Measurements from ENCODE around the gene SLC38A3. TPM values are rescaled to one million over a fixed set of nuclear protein-coding genes. Genes with fewer than 3 reads are reported as not detected.
"Not testable (repeated sequence)": the region's sequence is repeated elsewhere in the genome, so short reads cannot be mapped to it uniquely, and the experiment has no call there.

SLC38A3 gene
- total RNA-seq, 1 donor from 2014 or later, result 0.07 TPM

DNA sequence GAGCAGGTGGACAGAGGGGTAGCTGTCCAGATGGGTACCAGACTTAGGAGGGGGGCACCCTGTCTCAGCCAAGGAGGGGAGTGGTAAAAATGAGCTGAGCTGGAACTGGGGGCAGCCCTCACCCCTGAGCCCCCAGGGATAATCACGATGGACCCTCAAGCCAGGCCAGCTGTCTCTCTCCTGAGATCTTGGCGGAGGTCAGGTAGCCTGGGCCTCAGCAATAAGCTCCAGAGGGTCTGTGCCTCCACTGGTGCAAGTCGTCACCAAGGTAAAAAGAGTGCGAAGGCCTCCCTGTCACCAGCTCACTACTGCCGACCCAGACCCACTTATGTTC is 5.1 kb downstream of the SLC38A3 start:
- DNase-seq (ENCODE audit: low read depth, low spot score), result no peak

DNA sequence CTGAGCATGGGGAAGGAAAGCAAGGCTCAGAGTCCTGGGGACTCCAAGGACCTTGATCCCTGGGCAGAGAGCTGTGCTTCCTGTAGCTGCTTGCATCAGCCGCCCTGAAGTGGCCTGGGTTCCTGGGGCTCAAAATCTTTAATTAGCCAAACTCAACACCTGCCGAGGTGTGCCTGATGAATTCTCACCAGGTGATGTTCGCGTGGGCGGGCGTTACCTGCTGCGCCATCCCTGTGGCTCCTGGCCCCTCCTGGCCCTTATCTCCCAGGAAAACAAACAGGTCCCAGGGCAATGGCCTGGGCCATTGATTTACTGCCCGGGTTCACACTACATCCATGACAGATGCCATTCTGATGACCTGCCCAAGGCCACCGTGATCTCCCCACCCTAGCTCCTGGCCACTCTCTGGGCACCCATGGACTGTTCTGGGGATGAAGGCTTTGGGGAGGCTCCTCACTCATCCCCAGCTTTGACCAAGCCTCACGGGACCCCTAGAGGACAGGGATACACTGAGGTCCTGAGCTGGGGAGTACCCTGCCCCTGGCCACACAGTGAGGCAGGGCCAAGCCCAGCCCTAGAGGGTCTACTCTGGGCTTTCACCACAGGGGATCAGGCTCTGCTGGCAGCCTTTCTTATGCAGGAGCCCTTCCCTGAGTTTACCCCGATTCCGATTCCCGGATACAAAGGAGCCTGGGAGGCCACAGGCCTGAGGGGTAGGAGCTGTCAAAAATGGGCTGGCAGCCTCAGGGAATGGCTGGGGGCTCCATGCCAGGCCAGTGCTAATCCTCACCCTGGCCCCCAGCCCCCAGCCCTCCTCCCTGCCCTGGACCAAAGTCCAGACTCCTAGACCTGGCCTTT is 5.7 kb downstream of the SLC38A3 start:
- no peak for DNase-seq (ENCODE audit: low read depth, low spot score)

- not testable (repeated sequence) for DNase-seq (ENCODE audit: low read depth, low spot score)
Measured at GRCh38 chr3:50211368-50211717, 6.3 kb downstream of the SLC38A3 start.

DNA sequence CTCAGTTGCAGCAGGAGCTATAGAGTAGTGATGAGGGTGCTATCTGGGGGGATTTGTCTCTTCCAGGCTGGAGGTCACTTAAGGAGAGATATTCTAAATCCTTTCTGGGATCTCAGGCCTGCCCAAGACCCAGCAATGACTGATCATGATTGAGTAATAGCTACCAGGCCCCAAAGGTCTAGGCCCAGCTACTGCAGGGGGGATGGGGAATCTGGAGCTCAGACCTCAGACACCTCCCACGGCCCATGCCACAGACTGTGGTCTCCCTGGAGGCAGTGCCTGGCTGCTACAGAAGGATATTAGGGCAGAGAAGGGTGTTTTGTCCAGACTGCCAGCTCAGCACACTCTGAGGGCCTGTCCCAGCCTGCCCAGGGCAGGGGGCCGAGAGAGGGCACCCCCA is 6.9 kb downstream of the SLC38A3 start:
- no peak for DNase-seq (ENCODE audit: low read depth, low spot score)

GRCh38 chr3:50212502-50212901 is 7.4 kb downstream of the SLC38A3 start:
- no peak for DNase-seq (ENCODE audit: low read depth, low spot score)

- DNase-seq (ENCODE audit: low read depth, low spot score), result no peak
Measured at GRCh38 chr3:50212971-50213370, 7.9 kb downstream of the SLC38A3 start.

GRCh38 chr3:50213373-50213772 is 8.3 kb downstream of the SLC38A3 start:
- no peak for DNase-seq (ENCODE audit: low read depth, low spot score)

GRCh38 chr3:50214824-50215223 is 9.8 kb downstream of the SLC38A3 start:
- DNase-seq (ENCODE audit: low read depth, low spot score), result no peak

DNA sequence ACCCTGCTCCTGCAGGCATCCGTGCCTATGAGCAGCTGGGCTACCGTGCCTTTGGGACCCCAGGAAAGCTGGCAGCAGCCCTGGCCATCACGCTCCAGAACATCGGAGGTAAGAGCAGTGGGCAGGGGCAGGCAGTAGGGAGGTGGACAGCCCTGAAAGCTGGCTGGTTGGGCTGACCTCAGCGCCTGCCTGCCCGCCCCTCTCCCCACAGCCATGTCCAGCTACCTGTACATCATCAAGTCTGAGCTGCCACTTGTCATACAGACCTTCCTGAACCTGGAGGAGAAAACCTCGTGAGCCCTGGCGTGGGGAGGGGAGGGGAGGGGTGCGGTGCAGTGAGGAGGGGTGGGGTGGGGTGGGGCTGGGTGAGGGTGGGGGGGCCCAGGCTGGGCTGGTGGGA is 10.5 kb downstream of the SLC38A3 start:
- no peak for DNase-seq (ENCODE audit: low read depth, low spot score)

GRCh38 chr3:50217681-50218080 is 12.6 kb downstream of the SLC38A3 start:
- no peak for DNase-seq (ENCODE audit: low read depth, low spot score)

DNA sequence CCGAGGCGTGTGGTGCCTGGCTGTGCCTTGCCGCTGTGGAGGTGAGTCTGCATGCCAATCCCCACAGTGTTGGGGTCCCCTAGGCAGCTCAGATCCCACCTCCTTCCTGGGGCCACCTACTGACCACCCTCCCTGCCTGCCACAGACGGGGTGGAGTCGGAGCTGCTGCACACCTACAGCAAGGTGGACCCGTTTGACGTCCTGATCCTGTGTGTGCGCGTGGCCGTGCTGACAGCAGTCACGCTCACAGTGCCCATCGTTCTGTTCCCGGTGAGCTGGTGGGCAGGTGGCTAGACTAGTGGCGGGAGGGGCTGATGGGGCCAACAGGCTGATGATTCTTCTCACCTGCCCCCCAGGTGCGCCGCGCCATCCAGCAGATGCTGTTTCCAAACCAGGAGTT is 13.4 kb downstream of the SLC38A3 start:
- DNase-seq (ENCODE audit: low read depth, low spot score), result no peak

DNA sequence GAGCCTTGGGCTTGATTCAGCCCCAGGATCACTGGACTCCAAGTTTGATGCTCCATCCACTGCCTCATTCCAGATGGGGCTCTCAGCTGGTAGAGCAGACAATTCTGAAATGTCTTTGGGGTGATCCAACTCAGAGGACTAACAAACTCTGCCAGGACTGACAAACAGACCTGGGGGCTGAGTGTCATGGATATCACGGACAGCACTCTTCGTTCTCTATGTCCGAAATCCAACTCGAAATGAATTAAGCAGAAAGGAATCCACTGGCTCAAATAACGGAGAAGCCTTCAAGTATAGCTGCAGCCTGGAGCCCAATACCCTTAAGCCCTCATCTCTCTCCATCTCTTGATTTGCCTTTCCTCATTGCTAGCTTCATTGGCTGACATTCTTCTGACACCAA is 14.2 kb downstream of the SLC38A3 start:
- DNase-seq (ENCODE audit: low read depth, low spot score), result no peak

DNA sequence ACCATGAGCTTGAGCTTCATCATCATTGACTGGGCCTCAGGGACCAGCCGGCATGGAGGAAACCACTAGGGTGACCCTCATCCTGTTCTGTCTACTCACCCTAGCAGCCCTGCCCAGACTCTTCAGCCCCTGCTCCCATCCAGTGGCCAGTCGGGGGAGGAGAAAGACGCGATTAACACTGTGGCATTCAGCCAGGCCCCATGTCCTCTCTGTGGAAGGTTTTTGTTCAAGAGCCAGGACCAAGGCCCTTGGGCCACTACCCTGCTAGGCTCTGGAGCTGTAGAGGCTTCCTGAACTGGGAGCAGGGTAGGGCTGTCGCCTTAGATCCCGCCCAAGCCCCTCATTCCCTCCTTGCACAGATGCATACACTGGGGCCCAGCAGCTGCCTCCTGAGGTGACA is 15.0 kb downstream of the SLC38A3 start:
- no peak for DNase-seq (ENCODE audit: low read depth, low spot score)

DNA sequence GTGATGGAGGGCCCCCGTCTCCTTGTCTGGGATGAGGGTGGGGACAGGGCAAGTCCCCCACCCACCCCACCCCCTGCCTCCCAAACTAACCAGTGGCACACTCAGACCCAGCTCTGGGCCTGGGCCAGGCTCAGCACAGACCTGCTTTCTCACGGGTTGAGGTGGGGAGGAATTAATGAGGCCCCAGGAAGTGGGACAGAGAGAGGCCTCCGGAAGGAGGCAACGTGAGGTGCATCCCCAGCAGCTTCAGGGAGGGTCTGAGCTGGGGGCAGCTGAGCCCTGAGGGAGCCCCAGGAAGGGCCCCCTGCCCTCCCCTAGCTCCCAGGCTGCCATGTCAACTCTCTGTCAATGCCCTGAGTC is 16.0 kb downstream of the SLC38A3 start:
- no peak for DNase-seq (ENCODE audit: low read depth, low spot score)

- DNase-seq (ENCODE audit: low read depth, low spot score), result no peak
Measured at GRCh38 chr3:50221411-50222168, 16.5 kb downstream of the SLC38A3 start.

DNA sequence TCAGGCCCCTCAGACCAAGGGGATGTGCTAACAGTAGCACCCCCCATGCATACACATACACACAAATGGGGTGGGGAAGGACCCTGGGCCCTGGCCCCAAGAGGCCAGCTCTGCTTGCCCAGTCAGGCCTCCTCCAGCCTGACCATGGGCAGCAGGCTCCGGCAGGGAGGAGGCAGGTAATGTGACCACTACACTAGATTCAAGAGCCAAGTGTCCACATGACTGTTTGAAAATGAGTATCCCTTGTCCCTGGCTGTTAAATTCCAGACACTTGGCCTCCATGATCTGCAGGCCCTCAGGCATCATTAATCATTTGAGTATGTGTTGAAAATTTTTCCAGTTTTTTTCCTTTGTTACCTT is 17.1 kb downstream of the SLC38A3 start:
- no peak for DNase-seq (ENCODE audit: low read depth, low spot score)

- no peak for DNase-seq (ENCODE audit: low read depth, low spot score)
Measured at GRCh38 chr3:50224639-50225038, 19.6 kb downstream of the SLC38A3 start.

- DNase-seq (ENCODE audit: low read depth, low spot score), result no peak
Measured at GRCh38 chr3:50226888-50227389, 21.9 kb downstream of the SLC38A3 start.

DNA sequence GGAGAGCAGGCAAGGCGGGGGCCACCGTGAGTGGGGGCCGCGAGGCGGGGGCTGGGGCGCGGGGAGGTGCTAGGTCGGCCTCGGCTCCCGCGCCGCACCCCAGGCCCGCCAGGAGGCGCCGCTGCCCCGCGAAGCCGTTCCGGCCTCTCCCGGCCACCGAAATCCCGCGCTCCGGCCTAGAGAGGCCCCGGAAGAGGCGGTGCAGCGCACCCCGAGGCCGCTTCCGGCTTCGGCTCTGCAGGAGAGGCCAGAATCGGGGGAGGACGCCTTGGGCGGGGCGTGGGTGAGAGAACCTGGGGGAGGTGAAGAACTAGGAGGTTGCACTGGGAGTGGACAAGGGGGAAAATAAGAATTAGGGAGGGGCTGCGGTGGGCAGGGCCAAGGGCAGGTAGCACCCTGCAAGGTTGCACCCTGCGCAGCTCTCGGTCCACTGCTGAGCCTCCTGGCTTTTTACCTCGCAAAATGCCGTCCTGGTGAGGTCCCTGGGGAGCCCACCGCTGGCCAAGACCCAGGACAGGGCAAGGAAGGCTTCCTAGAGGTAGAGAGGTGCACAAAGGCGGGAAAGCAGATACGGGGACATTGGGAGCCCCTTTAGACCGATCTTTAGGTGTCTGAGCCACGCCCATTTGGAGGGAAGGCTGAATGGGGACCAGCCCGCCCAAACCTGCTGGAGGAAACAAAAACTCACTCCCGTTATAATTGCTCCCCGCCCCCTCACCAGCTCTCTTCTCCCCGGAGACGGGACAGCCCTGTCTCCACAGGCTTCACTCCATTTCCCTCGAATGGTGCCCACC is 22.5 kb downstream of the SLC38A3 start:
- DNase-seq (ENCODE audit: low read depth, low spot score), result peak; percentile 22

DNA sequence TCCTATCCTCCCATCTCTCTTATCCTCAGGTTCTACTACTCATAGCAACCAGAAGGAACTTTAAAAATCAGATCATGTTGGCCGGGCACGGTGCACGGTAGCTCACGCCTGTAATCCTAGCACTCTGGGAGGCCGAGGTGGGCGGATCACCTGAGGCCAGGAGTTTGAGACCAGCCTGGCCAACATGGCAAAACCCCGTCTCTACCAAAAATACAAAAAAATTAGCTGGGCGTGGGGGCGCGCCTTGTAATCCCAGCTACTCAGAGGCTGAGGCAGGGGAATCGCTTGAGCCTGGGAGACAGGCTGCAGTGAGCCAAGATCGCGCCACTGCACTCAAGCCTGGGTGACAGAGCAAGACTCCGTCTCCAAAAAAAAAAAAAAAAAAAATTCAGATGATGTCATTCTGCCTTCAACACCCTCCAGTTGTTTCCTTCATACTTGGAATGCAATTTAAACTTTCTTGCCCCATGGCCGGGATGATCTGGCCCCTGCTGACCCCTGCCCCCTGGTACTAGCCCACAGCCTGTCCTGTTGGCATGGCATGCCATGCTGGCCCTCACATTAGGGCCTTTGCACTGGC is 23.2 kb downstream of the SLC38A3 start:
- not testable (repeated sequence) for DNase-seq (ENCODE audit: low read depth, low spot score)

DNA sequence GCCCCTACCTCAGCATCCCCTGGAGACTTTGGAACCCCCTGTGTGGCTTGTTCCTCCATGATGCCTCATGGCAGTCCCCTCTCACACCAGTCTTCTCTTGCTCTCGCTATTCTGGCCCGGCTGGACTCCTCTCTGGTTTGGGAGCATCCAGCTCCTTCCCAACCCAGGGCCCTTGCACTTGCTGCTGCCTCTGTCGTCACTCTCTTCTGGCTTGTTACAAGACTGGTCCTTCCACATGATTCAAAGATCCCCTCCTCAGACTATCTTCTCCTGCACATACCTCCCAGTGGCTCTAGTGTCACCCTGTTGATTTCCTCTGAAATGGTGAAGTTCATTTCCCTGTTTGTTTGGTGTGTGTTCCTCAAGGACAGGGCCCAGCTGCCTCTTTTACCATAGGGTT is 24.4 kb downstream of the SLC38A3 start:
- DNase-seq (ENCODE audit: low read depth, low spot score), result no peak
